HL-60 (cell line): ENCODE measurements around the gene DNAJC4.

Experiments used
- DNase-seq, 2 experiments: peaks; one replicate each; pipeline ENCODE4 v3.0.0-alpha.2; 2010 to 2020; ENCODE audit warnings: low read depth in 1 of 2, low spot score in 1 of 2
- H3K27ac ChIP-seq: fragments of 250-450 bp; sonication (Bioruptor Pico); replicated peaks from 2 replicates; pipeline ENCODE4 v1.5.1; 2020; ENCODE audit warnings: mild to moderate bottlenecking, moderate library complexity
- H3K27me3 ChIP-seq: fragments of 250-450 bp; sonication (Bioruptor Pico); 2 replicates; pipeline ENCODE4 v1.5.1; 2021; ENCODE audit warnings: mild to moderate bottlenecking, moderate library complexity; ENCODE audit not compliant: insufficient read depth, poor library complexity, severe bottlenecking
- H3K4me3 ChIP-seq: replicated peaks from 2 replicates; pipeline ENCODE4 v1.5.1; 2011; ENCODE audit warnings: mild to moderate bottlenecking, control low read depth, low read length; ENCODE audit not compliant: insufficient read depth
- GABPA ChIP-seq: IDR thresholded peaks from 2 replicates; pipeline ENCODE4 v1.6.1; 2012; ENCODE audit warnings: low read depth
- POLR2AphosphoS5 ChIP-seq: IDR thresholded peaks from 2 replicates; pipeline ENCODE4 v1.6.1; 2012; ENCODE audit warnings: low read depth
- SPI1 ChIP-seq: IDR thresholded peaks from 2 replicates; pipeline ENCODE4 v1.6.1; 2012; ENCODE audit warnings: low read depth, mild to moderate bottlenecking, borderline replicate concordance
- TF ChIP-seq, protein P1 (sequence below): IDR thresholded peaks from one replicate; pipeline ENCODE4 v1.5.1; 2011; ENCODE audit warnings: low read length, control low read depth, inconsistent platforms; ENCODE audit not compliant: insufficient read depth
- TF ChIP-seq, protein P2 (sequence below): IDR thresholded peaks from 2 replicates; pipeline ENCODE4 v1.6.1; 2012; ENCODE audit warnings: low read depth; ENCODE audit not compliant: insufficient replicate concordance

The DNAJC4 gene

DNA sequence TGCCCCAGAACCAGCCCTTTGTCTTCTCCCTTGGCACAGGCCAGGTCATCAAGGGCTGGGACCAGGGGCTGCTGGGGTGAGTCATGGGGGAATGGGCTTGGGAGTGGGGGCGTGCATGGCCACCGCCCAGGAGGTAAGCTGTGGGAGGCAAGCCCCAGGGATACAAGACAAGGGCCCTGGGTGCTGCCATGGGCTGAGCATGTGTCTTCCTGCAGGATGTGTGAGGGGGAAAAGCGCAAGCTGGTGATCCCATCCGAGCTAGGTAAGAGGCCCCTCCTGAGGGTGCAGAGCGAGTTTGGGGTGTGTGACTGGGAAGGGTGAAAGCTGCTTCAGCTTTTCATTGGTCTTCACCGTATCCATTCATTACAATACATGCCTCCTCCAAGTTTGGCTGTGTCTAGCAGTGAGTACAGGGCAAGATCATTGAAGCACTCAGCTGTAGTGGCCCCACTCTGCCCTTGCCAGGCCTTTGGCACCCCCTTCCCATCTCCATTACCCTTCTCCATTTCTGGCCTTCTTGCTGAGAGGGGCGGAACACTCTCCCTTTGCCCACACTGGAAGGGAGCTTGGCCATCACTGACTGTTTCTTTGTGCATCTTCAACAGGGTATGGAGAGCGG lies 13.0 kb downstream of the DNAJC4 start:
- H3K4me3 ChIP-seq: no peak overlapping the region
- no peaks in the 10 kb centered on the region for H3K27me3 ChIP-seq
- no peak for DNase-seq
- TF ChIP-seq GABPA (no peak), POLR2AphosphoS5 (peak; percentile 61; the same call in 1 of the 2 replicates), SPI1 (no peak)
- TF ChIP-seq, protein P1, sequence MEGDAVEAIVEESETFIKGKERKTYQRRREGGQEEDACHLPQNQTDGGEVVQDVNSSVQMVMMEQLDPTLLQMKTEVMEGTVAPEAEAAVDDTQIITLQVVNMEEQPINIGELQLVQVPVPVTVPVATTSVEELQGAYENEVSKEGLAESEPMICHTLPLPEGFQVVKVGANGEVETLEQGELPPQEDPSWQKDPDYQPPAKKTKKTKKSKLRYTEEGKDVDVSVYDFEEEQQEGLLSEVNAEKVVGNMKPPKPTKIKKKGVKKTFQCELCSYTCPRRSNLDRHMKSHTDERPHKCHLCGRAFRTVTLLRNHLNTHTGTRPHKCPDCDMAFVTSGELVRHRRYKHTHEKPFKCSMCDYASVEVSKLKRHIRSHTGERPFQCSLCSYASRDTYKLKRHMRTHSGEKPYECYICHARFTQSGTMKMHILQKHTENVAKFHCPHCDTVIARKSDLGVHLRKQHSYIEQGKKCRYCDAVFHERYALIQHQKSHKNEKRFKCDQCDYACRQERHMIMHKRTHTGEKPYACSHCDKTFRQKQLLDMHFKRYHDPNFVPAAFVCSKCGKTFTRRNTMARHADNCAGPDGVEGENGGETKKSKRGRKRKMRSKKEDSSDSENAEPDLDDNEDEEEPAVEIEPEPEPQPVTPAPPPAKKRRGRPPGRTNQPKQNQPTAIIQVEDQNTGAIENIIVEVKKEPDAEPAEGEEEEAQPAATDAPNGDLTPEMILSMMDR: no peak
- TF ChIP-seq, protein P2, sequence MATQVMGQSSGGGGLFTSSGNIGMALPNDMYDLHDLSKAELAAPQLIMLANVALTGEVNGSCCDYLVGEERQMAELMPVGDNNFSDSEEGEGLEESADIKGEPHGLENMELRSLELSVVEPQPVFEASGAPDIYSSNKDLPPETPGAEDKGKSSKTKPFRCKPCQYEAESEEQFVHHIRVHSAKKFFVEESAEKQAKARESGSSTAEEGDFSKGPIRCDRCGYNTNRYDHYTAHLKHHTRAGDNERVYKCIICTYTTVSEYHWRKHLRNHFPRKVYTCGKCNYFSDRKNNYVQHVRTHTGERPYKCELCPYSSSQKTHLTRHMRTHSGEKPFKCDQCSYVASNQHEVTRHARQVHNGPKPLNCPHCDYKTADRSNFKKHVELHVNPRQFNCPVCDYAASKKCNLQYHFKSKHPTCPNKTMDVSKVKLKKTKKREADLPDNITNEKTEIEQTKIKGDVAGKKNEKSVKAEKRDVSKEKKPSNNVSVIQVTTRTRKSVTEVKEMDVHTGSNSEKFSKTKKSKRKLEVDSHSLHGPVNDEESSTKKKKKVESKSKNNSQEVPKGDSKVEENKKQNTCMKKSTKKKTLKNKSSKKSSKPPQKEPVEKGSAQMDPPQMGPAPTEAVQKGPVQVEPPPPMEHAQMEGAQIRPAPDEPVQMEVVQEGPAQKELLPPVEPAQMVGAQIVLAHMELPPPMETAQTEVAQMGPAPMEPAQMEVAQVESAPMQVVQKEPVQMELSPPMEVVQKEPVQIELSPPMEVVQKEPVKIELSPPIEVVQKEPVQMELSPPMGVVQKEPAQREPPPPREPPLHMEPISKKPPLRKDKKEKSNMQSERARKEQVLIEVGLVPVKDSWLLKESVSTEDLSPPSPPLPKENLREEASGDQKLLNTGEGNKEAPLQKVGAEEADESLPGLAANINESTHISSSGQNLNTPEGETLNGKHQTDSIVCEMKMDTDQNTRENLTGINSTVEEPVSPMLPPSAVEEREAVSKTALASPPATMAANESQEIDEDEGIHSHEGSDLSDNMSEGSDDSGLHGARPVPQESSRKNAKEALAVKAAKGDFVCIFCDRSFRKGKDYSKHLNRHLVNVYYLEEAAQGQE: no peak
- H3K27ac ChIP-seq: no peak overlapping the region

DNA sequence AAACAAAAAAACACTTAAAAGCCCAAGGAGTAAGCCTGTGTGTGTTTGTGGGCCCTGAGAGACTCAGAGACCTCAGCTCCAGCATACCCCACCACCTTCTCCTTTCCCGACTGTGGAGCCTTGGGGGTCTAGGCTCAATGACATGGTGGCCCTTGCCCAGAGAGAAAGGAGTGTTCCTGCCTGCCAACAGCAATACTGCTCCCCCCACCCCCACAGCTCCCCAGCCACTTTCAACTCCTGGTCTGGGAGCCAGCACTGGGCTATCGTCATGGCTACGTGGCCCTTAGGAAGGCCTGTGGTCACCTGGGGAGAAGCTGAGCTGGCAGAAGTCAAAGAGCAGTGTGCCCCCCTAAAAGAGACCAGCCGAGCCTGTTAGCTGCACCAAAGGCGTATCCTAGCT lies 13.8 kb downstream of the DNAJC4 start:
- Histone ChIP-seq H3K4me3 (no peak overlapping the region), H3K27ac (no peak overlapping the region), H3K27me3 (no peaks in the 10 kb centered on the region)
- TF ChIP-seq, protein P1: no peak
- no peak; the same call in 1 of the 2 replicates for TF ChIP-seq POLR2AphosphoS5
- TF ChIP-seq GABPA: no peak
- no peak for TF ChIP-seq SPI1
- TF ChIP-seq, protein P2: no peak
- no peak for DNase-seq

DNA sequence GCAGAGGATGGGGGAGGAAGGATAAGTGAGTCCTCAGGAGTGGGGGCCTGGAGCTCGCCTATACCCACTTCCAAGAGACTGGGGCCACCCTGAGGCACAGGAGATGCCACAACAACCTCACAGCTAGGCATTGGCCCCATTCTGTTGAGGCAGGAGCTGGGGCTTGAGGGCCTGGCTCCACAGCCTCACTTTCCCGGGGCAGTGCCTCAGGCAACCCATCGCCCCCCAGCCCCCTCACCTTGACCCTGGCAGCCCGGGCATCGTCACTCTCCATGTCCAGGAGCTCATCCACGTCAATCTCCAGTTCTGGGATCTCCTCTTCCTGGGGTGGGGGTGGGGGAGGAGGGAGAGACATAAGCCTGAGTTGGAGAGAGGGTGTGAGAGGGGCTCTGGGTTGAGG lies 14.6 kb downstream of the DNAJC4 start:
- H3K4me3 ChIP-seq: peak overlapping the region; percentile 81
- no peak for DNase-seq
- no peaks in the 10 kb centered on the region for H3K27me3 ChIP-seq
- H3K27ac ChIP-seq: peak overlapping the region; percentile 93
- TF ChIP-seq, protein P1: no peak
- no peak for TF ChIP-seq GABPA
- no peak for TF ChIP-seq SPI1
- TF ChIP-seq, protein P2: no peak
- no peak for TF ChIP-seq POLR2AphosphoS5
